DOHH2 (cell line): ENCODE results near the gene SUCO.

Experiments
- H3F3A ChIP-seq: fragments of 200-600 bp; sonication (generic), shearing (Covaris generic); 2 replicates; pipeline ENCODE4 v1.6.0; 2016; ENCODE audit warnings: antibody characterized with exemption, mild to moderate bottlenecking; ENCODE audit not compliant: control insufficient read depth, insufficient read depth
- H3K27ac ChIP-seq: fragments of 200-600 bp; sonication (generic); 2 replicates; pipeline ENCODE4 v1.5.1; 2014; ENCODE audit warnings: low read depth, mild to moderate bottlenecking, low read length, moderate library complexity
- H3K27me3 ChIP-seq: fragments of 200-600 bp; sonication (generic); 2 replicates; pipeline ENCODE4 v1.6.1; 2014; ENCODE audit warnings: mild to moderate bottlenecking, low read length, mixed read lengths; ENCODE audit not compliant: control insufficient read depth
- H3K36me3 ChIP-seq: fragments of 200-600 bp; sonication (generic); 2 replicates; pipeline ENCODE4 v1.6.1; 2014; ENCODE audit warnings: mild to moderate bottlenecking, low read length, moderate library complexity, mixed read lengths; ENCODE audit not compliant: control insufficient read depth
- H3K4me1 ChIP-seq: fragments of 200-600 bp; sonication (generic); 2 replicates; pipeline ENCODE4 v1.6.1; 2014; ENCODE audit warnings: mild to moderate bottlenecking, low read length, mixed read lengths; ENCODE audit not compliant: control insufficient read depth
- H3K4me2 ChIP-seq: fragments of 200-600 bp; sonication (generic); 2 replicates; pipeline ENCODE4 v1.6.0; 2014; ENCODE audit warnings: mild to moderate bottlenecking, low read length, moderate library complexity
- H3K4me3 ChIP-seq: fragments of 200-600 bp; sonication (generic); 2 replicates; pipeline ENCODE4 v1.5.1; 2014; ENCODE audit warnings: mild to moderate bottlenecking, low read length, mixed read lengths
- H3K79me2 ChIP-seq: fragments of 200-600 bp; sonication (generic); 2 replicates; pipeline ENCODE4 v1.6.1; 2014; ENCODE audit warnings: mild to moderate bottlenecking, low read length, mixed read lengths; ENCODE audit not compliant: control insufficient read depth
- H3K9me2 ChIP-seq: fragments of 200-600 bp; sonication (generic); replicated peaks from 2 replicates; pipeline ENCODE4 v1.6.1; 2014; ENCODE audit warnings: mild to moderate bottlenecking, low read length, mixed read lengths; ENCODE audit not compliant: control insufficient read depth
- H3K9me3 ChIP-seq: fragments of 200-600 bp; sonication (generic); 2 replicates; pipeline ENCODE4 v1.6.1; 2014; ENCODE audit warnings: antibody characterized with exemption, low read length, mixed read lengths; ENCODE audit not compliant: control insufficient read depth, insufficient read depth
- H4K20me1 ChIP-seq: fragments of 200-600 bp; sonication (generic); 2 replicates; pipeline ENCODE4 v1.6.0; 2014; ENCODE audit warnings: low read depth, mild to moderate bottlenecking, antibody characterized with exemption, low read length, moderate library complexity; ENCODE audit not compliant: control insufficient read depth, insufficient read depth
- CTCF ChIP-seq: fragments of 200-600 bp; sonication (generic); IDR thresholded peaks from one replicate; pipeline ENCODE4 v1.5.1; 2014; ENCODE audit warnings: antibody characterized with exemption, mild to moderate bottlenecking, low read depth, low read length; ENCODE audit not compliant: poor library complexity, severe bottlenecking
- EZH2phosphoT487 ChIP-seq: fragments of 200-600 bp; sonication (generic); IDR thresholded peaks from 2 replicates; pipeline ENCODE4 v1.6.1; 2017; ENCODE audit warnings: borderline replicate concordance, mild to moderate bottlenecking, antibody characterized with exemption, low read length, moderate library complexity, mixed read lengths

SUCO gene

GRCh38 chr1:172622541-172622940 lies 89.6 kb downstream of the SUCO start:
- H3K9me3 ChIP-seq: no peaks in the 10 kb centered on the region
- no peak for TF ChIP-seq CTCF
- no peak for TF ChIP-seq EZH2phosphoT487
- no peaks in the 10 kb centered on the region for H3K9me2 ChIP-seq
- no peak overlapping the region for H3K4me3 ChIP-seq
- no peaks in the 10 kb centered on the region for H3K4me1 ChIP-seq
- no peak overlapping the region for H3K27ac ChIP-seq
- no peaks in the 10 kb centered on the region for H3K79me2 ChIP-seq
- H3K4me2 ChIP-seq: no peak overlapping the region
- H3F3A ChIP-seq: no peaks in the 10 kb centered on the region
- no peaks in the 10 kb centered on the region for H3K27me3 ChIP-seq
- H3K36me3 ChIP-seq: no peaks in the 10 kb centered on the region
- H4K20me1 ChIP-seq: no peaks in the 10 kb centered on the region

- Histone ChIP-seq H3K79me2 (no peaks in the 10 kb centered on the region), H3K4me3 (no peak overlapping the region), H3K4me2 (no peak overlapping the region), H4K20me1 (no peaks in the 10 kb centered on the region), H3K9me3 (no peaks in the 10 kb centered on the region), H3K36me3 (no peaks in the 10 kb centered on the region), H3F3A (no peaks in the 10 kb centered on the region), H3K27me3 (no peaks in the 10 kb centered on the region), H3K9me2 (no peaks in the 10 kb centered on the region), H3K4me1 (no peaks in the 10 kb centered on the region), H3K27ac (no peak overlapping the region)
- no peak for TF ChIP-seq EZH2phosphoT487
- no peak for TF ChIP-seq CTCF
Measured at GRCh38 chr1:172623748-172624147, 90.8 kb downstream of the SUCO start.

GRCh38 chr1:172626845-172627244 lies 93.9 kb downstream of the SUCO start:
- Histone ChIP-seq H3F3A (no peaks in the 10 kb centered on the region), H3K4me1 (no peaks in the 10 kb centered on the region), H3K4me3 (no peak overlapping the region), H3K79me2 (no peaks in the 10 kb centered on the region), H3K9me3 (no peaks in the 10 kb centered on the region), H3K27ac (no peak overlapping the region), H3K4me2 (no peak overlapping the region), H3K27me3 (no peaks in the 10 kb centered on the region), H4K20me1 (no peaks in the 10 kb centered on the region), H3K9me2 (no peaks in the 10 kb centered on the region), H3K36me3 (no peaks in the 10 kb centered on the region)
- no peak for TF ChIP-seq CTCF
- TF ChIP-seq EZH2phosphoT487: no peak

GRCh38 chr1:172627702-172628101 lies 94.8 kb downstream of the SUCO start:
- Histone ChIP-seq H3K4me1 (no peaks in the 10 kb centered on the region), H3K9me2 (no peaks in the 10 kb centered on the region), H3K36me3 (no peaks in the 10 kb centered on the region), H3K79me2 (no peaks in the 10 kb centered on the region), H3K4me3 (no peak overlapping the region), H4K20me1 (no peaks in the 10 kb centered on the region), H3K27ac (no peak overlapping the region), H3F3A (no peaks in the 10 kb centered on the region), H3K4me2 (no peak overlapping the region), H3K9me3 (no peaks in the 10 kb centered on the region), H3K27me3 (no peaks in the 10 kb centered on the region)
- TF ChIP-seq EZH2phosphoT487 (no peak), CTCF (no peak)
